Measurements from ENCODE around the gene PROCR. TPM values are rescaled to one million over a fixed set of nuclear protein-coding genes. Genes with fewer than 3 reads are reported as not detected.
A peak's percentile ranks its signal among the peaks of the same experiment; 100 is the strongest.
"Not testable (repeated sequence)": the region's sequence is repeated elsewhere in the genome, so short reads cannot be mapped to it uniquely, and the experiment has no call there.

PROCR gene
- total and polyA plus RNA-seq, 4 donors, result 14.4 to 31.0 (median 24.4) TPM

DNA sequence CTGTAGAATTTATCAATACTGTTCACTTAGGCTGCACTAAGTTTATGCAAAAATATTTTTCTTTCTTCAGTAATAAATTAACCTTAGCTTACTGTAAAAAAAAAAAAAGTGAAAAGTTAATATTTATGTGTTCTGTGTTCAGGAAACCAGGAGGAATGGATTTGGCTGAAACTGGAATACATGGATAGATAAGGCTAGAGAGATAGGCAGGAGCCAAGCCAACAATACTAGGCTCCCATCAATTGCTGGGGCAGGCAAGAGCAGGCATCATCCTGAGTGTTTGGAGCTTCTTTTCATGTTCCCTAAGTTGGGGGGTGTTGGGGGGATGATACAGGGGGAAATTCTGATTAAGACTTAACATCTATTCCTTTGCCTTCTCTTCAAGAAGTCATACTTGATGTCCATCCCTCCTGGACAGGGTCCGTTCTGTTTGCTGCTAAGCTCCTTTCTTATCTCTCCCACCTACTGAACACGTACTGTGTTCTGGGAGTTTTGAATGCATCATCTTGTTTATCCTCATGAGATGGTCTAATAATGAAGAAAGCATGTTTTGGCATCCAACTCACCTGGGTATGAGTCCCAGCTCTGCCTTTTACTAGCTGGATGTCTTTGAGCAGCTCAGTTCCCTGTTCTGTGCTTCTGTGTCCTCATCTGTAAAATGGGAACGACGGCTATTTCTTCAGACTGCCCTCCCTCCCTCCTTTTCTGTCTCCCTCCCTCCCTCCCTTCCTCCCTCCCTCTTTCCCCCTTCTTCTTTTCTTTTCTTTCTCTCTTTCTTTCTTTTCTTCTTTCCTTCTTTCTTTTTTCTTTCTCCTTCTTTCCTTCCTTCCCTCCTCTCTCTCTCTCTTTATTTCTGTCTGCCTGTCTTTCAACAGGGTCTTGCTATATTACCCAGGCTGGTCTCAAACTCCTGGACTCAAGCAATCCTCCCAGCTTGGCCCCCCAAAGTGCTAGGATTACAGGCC is 6.4 kb upstream of the PROCR start:
- ATAC-seq (ENCODE audit: insufficient read depth, low FRiP score) (no peak), DNase-seq (no peak)
- Histone ChIP-seq H3K9me3 (ENCODE audit: control insufficient read depth in 4 of 4, insufficient read depth in 3 of 4, low read length in 3 of 4) (no peaks in the 10 kb centered on the region), H3K4me1 (ENCODE audit: control insufficient read depth in 5 of 5, insufficient read depth in 5 of 5, low read length in 5 of 5) (peaks cover 0 to 7% (median 4%) of the 10 kb centered on the region in 5 donors), H3K27me3 (ENCODE audit: control insufficient read depth in 3 of 3, insufficient read depth in 3 of 3, low read length in 2 of 3) (no peaks in the 10 kb centered on the region), H3K27ac (ENCODE audit: low read depth in 1 of 2, low read length in 1 of 2) (peak overlapping the region in 1 of 2 donors; percentile 63), H3K4me3 (no peak overlapping the region), H3K9ac (ENCODE audit: insufficient read depth in 1 of 2, low read length in 2 of 2) (no peak overlapping the region), H3K36me3 (ENCODE audit: control insufficient read depth in 4 of 4, insufficient read depth in 4 of 4, low read length in 4 of 4) (no peaks in the 10 kb centered on the region)
- 69 to 80% methylated on average over 4 of the region's 4 CpGs for WGBS, 2 donors
- TF ChIP-seq, protein P1, sequence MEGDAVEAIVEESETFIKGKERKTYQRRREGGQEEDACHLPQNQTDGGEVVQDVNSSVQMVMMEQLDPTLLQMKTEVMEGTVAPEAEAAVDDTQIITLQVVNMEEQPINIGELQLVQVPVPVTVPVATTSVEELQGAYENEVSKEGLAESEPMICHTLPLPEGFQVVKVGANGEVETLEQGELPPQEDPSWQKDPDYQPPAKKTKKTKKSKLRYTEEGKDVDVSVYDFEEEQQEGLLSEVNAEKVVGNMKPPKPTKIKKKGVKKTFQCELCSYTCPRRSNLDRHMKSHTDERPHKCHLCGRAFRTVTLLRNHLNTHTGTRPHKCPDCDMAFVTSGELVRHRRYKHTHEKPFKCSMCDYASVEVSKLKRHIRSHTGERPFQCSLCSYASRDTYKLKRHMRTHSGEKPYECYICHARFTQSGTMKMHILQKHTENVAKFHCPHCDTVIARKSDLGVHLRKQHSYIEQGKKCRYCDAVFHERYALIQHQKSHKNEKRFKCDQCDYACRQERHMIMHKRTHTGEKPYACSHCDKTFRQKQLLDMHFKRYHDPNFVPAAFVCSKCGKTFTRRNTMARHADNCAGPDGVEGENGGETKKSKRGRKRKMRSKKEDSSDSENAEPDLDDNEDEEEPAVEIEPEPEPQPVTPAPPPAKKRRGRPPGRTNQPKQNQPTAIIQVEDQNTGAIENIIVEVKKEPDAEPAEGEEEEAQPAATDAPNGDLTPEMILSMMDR (IDR thresholded peaks at IDR 0.05; ENCODE audit: control extremely low read depth, extremely low read depth), result no peak

DNA sequence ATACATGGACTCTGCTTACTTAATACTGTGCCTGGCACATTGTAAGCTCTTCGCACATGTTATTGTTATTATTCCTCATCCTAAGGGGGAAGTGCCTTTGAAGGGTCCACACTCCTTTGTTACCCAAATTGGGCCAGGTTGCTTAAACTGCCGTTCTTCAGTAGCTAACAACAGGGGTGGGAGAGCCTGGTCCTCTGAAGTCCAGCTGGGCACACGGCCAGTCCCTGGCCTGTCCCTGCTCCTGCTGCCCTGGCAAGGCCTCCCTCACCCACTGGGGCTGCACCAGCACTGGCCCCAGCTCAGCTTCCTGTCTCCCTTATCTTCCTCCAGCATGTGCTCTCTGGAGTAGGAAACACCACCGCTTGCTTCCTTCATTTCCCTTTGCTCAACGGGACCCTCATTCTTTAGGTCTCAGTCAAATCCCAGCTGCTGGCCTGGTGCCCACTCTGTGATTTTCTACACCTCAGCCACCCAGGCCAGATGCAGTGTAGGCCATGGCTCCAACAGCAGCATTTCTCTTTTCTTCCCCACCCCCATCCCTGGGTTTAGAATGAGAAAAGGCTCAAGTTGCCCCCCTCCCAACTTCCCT is 5.5 kb upstream of the PROCR start:
- Histone ChIP-seq H3K9me3 (ENCODE audit: control insufficient read depth in 4 of 4, insufficient read depth in 3 of 4, low read length in 3 of 4) (no peaks in the 10 kb centered on the region), H3K4me3 (no peak overlapping the region), H3K9ac (ENCODE audit: insufficient read depth in 1 of 2, low read length in 2 of 2) (no peak overlapping the region), H3K27ac (ENCODE audit: low read depth in 1 of 2, low read length in 1 of 2) (peak overlapping the region in 1 of 2 donors; percentile 39), H3K4me1 (ENCODE audit: control insufficient read depth in 5 of 5, insufficient read depth in 5 of 5, low read length in 5 of 5) (peaks cover 0 to 7% (median 4%) of the 10 kb centered on the region in 5 donors), H3K36me3 (ENCODE audit: control insufficient read depth in 4 of 4, insufficient read depth in 4 of 4, low read length in 4 of 4) (no peaks in the 10 kb centered on the region), H3K27me3 (ENCODE audit: control insufficient read depth in 3 of 3, insufficient read depth in 3 of 3, low read length in 2 of 3) (no peaks in the 10 kb centered on the region)
- WGBS, 2 donors, result 15 to 32% methylated on average over 5 of the region's 5 CpGs
- ATAC-seq (ENCODE audit: insufficient read depth, low FRiP score), result peak; percentile 81
- TF ChIP-seq, protein P1 (IDR thresholded peaks at IDR 0.05; ENCODE audit: control extremely low read depth, extremely low read depth), result no peak
- DNase-seq, result peak; percentile 47 to 79 (median 70)

DNA sequence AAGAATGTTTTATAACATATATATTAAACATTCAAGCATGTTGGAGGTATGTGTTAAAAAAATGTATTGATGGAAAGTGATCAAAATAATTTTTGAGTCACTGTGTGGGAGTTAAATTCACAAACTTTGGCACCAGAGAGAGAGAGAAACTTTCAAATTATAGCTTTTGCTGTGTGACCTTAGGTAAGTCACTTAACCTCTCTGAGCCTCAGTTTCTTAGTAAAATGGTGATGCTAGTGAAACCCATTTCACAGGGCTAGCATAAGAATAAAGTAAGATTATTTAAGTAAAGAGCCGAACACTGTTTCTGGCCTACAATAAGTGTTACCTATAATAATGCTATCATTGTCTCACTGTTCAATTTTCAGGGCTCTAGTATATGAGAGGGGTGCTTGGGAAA is 4.1 kb upstream of the PROCR start:
- peaks cover 0 to 18% (median 5%) of the 10 kb centered on the region in 5 donors for H3K4me1 ChIP-seq (ENCODE audit: control insufficient read depth in 5 of 5, insufficient read depth in 5 of 5, low read length in 5 of 5)
- H3K4me3 ChIP-seq, result no peak overlapping the region
- no peak overlapping the region for H3K27ac ChIP-seq (ENCODE audit: low read depth in 1 of 2, low read length in 1 of 2)
- no peak overlapping the region for H3K9ac ChIP-seq (ENCODE audit: insufficient read depth in 1 of 2, low read length in 2 of 2)
- no peaks in the 10 kb centered on the region for H3K9me3 ChIP-seq (ENCODE audit: control insufficient read depth in 4 of 4, insufficient read depth in 3 of 4, low read length in 3 of 4)
- 94 to 100% methylated on average over 1 of the region's 1 CpG for whole genome bisulfite sequencing, 2 donors
- ATAC-seq (ENCODE audit: insufficient read depth, low FRiP score) (no peak), DNase-seq (no peak)
- TF ChIP-seq, protein P1 (IDR thresholded peaks at IDR 0.05; ENCODE audit: control extremely low read depth, extremely low read depth), result no peak
- no peaks in the 10 kb centered on the region for H3K36me3 ChIP-seq (ENCODE audit: control insufficient read depth in 4 of 4, insufficient read depth in 4 of 4, low read length in 4 of 4)
- H3K27me3 ChIP-seq (ENCODE audit: control insufficient read depth in 3 of 3, insufficient read depth in 3 of 3, low read length in 2 of 3), result no peaks in the 10 kb centered on the region

DNA sequence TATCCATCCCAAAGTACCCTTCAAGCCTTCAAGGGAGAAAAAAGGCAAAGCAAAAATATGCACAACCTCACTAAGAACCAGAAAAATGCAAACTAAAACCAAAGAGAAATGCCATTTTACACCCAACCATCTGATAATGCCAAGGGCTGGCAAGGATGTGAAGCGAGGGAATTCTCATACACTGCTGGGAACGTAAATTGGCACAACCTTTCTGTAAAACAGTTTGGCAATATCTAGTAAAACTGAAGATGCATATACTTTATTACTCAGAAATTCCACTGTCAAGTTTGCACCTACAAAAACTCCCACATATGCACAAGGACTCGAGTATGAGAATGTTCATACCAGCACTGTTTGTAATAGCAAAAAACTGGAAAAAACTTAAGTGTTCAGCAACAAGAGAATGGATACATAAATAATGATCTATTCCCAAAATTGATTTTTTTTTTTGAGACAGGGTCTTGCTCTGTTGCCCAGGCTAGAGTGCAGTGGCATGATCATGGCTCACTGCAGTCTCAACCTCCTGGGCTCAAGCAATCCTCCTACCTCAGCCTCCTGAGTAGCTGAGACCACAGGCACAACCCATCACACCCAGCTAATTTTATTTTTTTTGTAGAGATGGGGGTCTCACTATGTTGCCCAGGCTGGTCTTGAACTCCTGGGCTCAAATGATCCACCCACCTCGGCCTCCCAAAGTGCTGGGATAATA is 3.0 kb upstream of the PROCR start:
- WGBS, 2 donors, result 89 to 95% methylated on average over 4 of the region's 4 CpGs
- H3K4me1 ChIP-seq (ENCODE audit: control insufficient read depth in 5 of 5, insufficient read depth in 5 of 5, low read length in 5 of 5), result peaks cover 0 to 18% (median 5%) of the 10 kb centered on the region in 5 donors
- not testable (repeated sequence) for DNase-seq; H3K9ac ChIP-seq (ENCODE audit: insufficient read depth in 1 of 2, low read length in 2 of 2); H3K36me3 ChIP-seq (ENCODE audit: control insufficient read depth in 4 of 4, insufficient read depth in 4 of 4, low read length in 4 of 4); H3K4me3 ChIP-seq; H3K27ac ChIP-seq (ENCODE audit: low read depth in 1 of 2, low read length in 1 of 2); H3K27me3 ChIP-seq (ENCODE audit: control insufficient read depth in 3 of 3, insufficient read depth in 3 of 3, low read length in 2 of 3); H3K9me3 ChIP-seq (ENCODE audit: control insufficient read depth in 4 of 4, insufficient read depth in 3 of 4, low read length in 3 of 4); ATAC-seq (ENCODE audit: insufficient read depth, low FRiP score)

Data from lung (tissue), 12 donors.